Heart left ventricle (tissue), 16 donors: ENCODE data around the gene NCK2. TPM values are rescaled to one million over a fixed set of nuclear protein-coding genes. Genes with fewer than 3 reads are reported as not detected.
A peak's percentile ranks its signal among the peaks of the same experiment; 100 is the strongest.

Experiments used
- ATAC-seq, 4 donors: fragments of 200-7000 bp; cut with Tn5 transposase; one replicate each; pipeline ENCODE4 v1.9.1; 2020 to 2022; ENCODE audit warnings: moderate library complexity in 4 of 4, mild to moderate bottlenecking in 3 of 4, moderate number of reproducible peaks in 1 of 4
- DNase-seq, 5 donors: peaks; one replicate each; pipeline ENCODE4 v3.0.0-alpha.2; 2020
- H3K27ac ChIP-seq, 12 donors: fragments of 200-600 bp; sonication (generic) in 4 of 12; one replicate each; pipeline versions ENCODE4 v1.5.0 to v1.8.0; 2016 to 2022; ENCODE audit warnings: mild to moderate bottlenecking in 2 of 12
- H3K27me3 ChIP-seq, 9 donors: fragments of 200-600 bp; sonication (generic) in 2 of 9; one replicate each; pipeline versions ENCODE4 v1.5.1 to v1.8.0; 2016 to 2022; ENCODE audit warnings: mild to moderate bottlenecking in 3 of 9
- H3K36me3 ChIP-seq, 9 donors: fragments of 200-600 bp; sonication (generic) in 2 of 9; one replicate each; pipeline versions ENCODE4 v1.5.0 to v1.8.0; 2018 to 2022; ENCODE audit warnings: mild to moderate bottlenecking in 2 of 9
- H3K4me1 ChIP-seq, 12 donors: fragments of 200-600 bp; sonication (generic) in 4 of 12; one replicate each; pipeline versions ENCODE4 v1.5.0 to v1.8.0; 2016 to 2022; ENCODE audit warnings: mild to moderate bottlenecking in 3 of 12
- H3K4me3 ChIP-seq, 12 donors: fragments of 200-600 bp; sonication (generic) in 4 of 12; one replicate each; pipeline versions ENCODE4 v1.5.0 to v1.8.0; 2017 to 2022; ENCODE audit warnings: mild to moderate bottlenecking in 9 of 12, moderate library complexity in 4 of 12
- H3K9me3 ChIP-seq, 12 donors: fragments of 200-600 bp; sonication (generic) in 4 of 12; one replicate each; pipeline versions ENCODE4 v1.5.0 to v1.8.0; 2016 to 2022; ENCODE audit warnings: mild to moderate bottlenecking in 1 of 12
- POLR2A ChIP-seq, 2 donors: fragments of 450-650 bp; IDR thresholded peaks; one replicate each; pipeline ENCODE4 v1.6.1; 2017; ENCODE audit warnings: antibody characterized with exemption in 2 of 2, mild to moderate bottlenecking in 2 of 2, moderate library complexity in 2 of 2
- WGBS, 4 donors: extraction: QIAGEN DNeasy Blood & Tissue Kit in 2 of 4; methylation state at CpG; one replicate each; pipeline versions ENCODE4 v1.1.5 to v1.1.7; 2013 to 2018; 5-methylcytosine and 5-hydroxymethylcytosine counted together
- intact Hi-C, 10 donors: fragments of 100-400 bp; cut with DNase I; formaldehyde crosslinking; loops; one replicate each; pipeline versions ENCODE4 v1.11.1 to v1.14.2; 2022
- polyA plus RNA-seq, 2 donors: library from polyadenylated mRNA; stranded (reverse); fragments of 200-250 nt; gene quantifications; one replicate each; pipeline ENCODE4 v1.2.3, GENCODE V29; 2013
- total RNA-seq, 9 donors: library from RNA; depleted of rRNA in 2 of 9; stranded (reverse); fragments of >200 nt in 2 of 9; fragmentation: NEBNext Ultra II Directional in 3 of 9; extraction: Animal tissue kit (Norgen Biotek cat#: 25700) in 3 of 9; gene quantifications; one replicate each; pipeline versions ENCODE4 v1.1.0 to v1.2.4, GENCODE V29; 2016 to 2023
- TF ChIP-seq, protein P1 (sequence below), 12 donors: fragments of 200-600 bp; sonication (generic) in 4 of 12; IDR thresholded peaks; one replicate each; pipeline versions ENCODE4 v1.5.0 to v1.8.0; 2018 to 2022; ENCODE audit warnings: antibody characterized with exemption in 12 of 12, mild to moderate bottlenecking in 5 of 12
- donor health status: ischemic (EF 13 %, LVEDD 7.1; RV severe dilation, severe dysfunction).
- donor health status: healthy with polysubstance abuse.
- donor health status: DM: no; HTN: yes; CAD: no.
- donor health status: DM: no; HTN: no; CAD: no.
- donor health status: ischemic (EF 25% LVEDD 6.9; RV normal size, moderate dysfunction).
- donor health status: ischemic (EF 25% LVEDD 5.7; RV mildly dilated, moderate dysfunction).
- donor health status: healthy.
- donor health status: DM: yes; HTN: yes; CAD: no.
- donor health status: ischemic (EF 35%, LVEDD 5.7; RV mildly dilated, moderate dysfunction).
- donor health status: nonischemic (EF 11% LVEDD 7.7; RV severe dilation, severe dysfunction).
- donor health status: DM: yes; HTN: yes; CAD: no.
- donor health status: PGD.
- donor health status: ischemic (EF 29% LVEDD 5.4; RV normal size, mild dysfunction).
- donor health status: nonischemic (EF 23%, LVEDD 6.1; RV moderate dilation, normal function).

Gene NCK2
- total and polyA plus RNA-seq, 11 donors = 22.6 to 54.2 (median 33.4) TPM

DNA sequence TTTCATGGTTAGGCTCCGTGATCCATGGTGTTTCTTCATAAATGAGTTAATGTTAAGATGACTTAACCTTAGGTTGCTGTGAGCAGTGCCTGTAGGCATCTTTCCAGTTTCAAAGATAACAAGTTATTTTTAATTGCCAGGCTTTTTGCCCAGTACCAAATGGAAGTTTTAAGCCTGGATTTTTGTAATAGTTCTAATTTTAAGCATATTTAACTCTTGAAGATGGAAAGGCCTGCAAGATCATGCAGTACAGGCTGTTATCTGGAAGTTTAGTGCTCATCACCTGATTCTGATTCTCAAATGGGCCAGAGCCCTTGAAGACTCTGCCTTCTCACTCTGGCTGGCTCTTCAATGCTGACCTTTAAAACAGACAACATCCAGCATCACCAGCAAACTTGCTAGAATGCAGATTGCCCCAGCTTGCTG, 141.3 kb downstream of the NCK2 start:
- TF ChIP-seq, protein P1, sequence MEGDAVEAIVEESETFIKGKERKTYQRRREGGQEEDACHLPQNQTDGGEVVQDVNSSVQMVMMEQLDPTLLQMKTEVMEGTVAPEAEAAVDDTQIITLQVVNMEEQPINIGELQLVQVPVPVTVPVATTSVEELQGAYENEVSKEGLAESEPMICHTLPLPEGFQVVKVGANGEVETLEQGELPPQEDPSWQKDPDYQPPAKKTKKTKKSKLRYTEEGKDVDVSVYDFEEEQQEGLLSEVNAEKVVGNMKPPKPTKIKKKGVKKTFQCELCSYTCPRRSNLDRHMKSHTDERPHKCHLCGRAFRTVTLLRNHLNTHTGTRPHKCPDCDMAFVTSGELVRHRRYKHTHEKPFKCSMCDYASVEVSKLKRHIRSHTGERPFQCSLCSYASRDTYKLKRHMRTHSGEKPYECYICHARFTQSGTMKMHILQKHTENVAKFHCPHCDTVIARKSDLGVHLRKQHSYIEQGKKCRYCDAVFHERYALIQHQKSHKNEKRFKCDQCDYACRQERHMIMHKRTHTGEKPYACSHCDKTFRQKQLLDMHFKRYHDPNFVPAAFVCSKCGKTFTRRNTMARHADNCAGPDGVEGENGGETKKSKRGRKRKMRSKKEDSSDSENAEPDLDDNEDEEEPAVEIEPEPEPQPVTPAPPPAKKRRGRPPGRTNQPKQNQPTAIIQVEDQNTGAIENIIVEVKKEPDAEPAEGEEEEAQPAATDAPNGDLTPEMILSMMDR (IDR thresholded peaks at IDR 0.05) = no peak
- no peak for TF ChIP-seq POLR2A (IDR thresholded peaks at IDR 0.05)
- no peak overlapping the region for H3K4me3 ChIP-seq
- peaks cover 0 to 13% (median 1%) of the 10 kb centered on the region in 12 donors for H3K9me3 ChIP-seq
- H3K27ac ChIP-seq = peak overlapping the region; percentile 10 to 80 (median 52)
- intact Hi-C loops = loop anchor here in 5 of 10 donors (5.0 to 10.0 kb wide), 5 partner anchors 71 to 311 kb away; partner anchors contain the start of gene NCK2 (in 1 of the 5)
- DNase-seq = no peak
- peaks cover 5 to 75% (median 51%) of the 10 kb centered on the region in 12 donors for H3K4me1 ChIP-seq
- H3K36me3 ChIP-seq = peaks cover 0 to 24% (median 11%) of the 10 kb centered on the region in 9 donors
- WGBS, 4 donors = 24 to 39% (median 28%) methylated on average over 1 of the region's 1 CpG
- ATAC-seq = peak; percentile 44 to 76 (median 66)
- H3K27me3 ChIP-seq = no peaks in the 10 kb centered on the region

DNA sequence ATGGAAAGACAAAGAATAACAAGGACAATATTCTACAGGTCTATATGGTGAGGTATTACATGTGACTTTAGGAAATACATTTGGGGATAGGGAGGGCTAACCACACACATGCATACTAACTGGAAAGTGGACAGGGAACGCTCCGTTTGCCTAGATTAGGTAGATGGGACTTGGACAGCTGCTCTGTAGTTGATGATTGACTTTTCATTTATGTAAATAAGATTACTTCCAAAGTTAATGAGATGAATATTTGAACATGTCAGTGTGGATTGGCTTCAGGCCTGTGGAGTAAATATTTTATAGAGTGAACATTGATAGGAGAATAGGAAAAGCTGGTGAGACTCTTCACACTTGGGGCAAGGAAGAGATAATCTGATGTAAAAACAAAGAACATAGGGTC, 142.0 kb downstream of the NCK2 start:
- no peak for ATAC-seq
- H3K4me3 ChIP-seq = no peak overlapping the region

DNA sequence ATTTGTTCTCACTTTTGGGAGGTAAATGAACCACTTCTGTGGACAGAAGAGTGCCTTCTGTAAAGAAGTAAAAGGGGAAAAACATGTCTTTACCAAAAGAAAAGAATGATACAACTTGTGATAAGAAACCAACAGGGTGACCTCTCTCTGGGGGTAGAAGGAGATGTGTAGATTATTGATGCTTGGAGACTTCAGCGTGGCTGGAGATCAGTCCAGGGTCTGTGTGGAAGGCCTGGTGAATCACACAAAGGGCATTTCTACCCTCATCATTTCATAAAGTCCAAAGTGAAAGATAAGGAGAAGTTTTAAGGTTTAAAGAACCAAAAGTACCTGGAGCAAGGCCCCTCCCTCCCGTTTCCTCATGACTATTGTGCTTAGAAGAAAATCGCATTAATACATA, 142.5 kb downstream of the NCK2 start:
- Histone ChIP-seq H3K36me3 (peaks cover 0 to 12% (median 4%) of the 10 kb centered on the region in 9 donors), H3K4me3 (no peak overlapping the region), H3K27me3 (no peaks in the 10 kb centered on the region), H3K27ac (peak overlapping the region in 10 of 12 donors; percentile 10 to 80 (median 60)), H3K4me1 (peaks cover 5 to 82% (median 51%) of the 10 kb centered on the region in 12 donors), H3K9me3 (peaks cover 0 to 13% (median 1%) of the 10 kb centered on the region in 12 donors)
- intact Hi-C loops = loop anchor here in 5 of 10 donors (5.0 to 10.0 kb wide), 5 partner anchors 72 to 312 kb away; partner anchors contain the start of gene NCK2 (in 1 of the 5)
- TF ChIP-seq, protein P1 (IDR thresholded peaks at IDR 0.05) = no peak
- TF ChIP-seq POLR2A (IDR thresholded peaks at IDR 0.05) = no peak
- no peak for ATAC-seq
- WGBS, 4 donors = 77 to 80% (median 80%) methylated on average over 3 of the region's 3 CpGs
- no peak for DNase-seq

More for the DNA sequence above, 142.0 kb downstream of the NCK2 start:
- intact Hi-C loops = loop anchor here in 5 of 10 donors (5.0 to 10.0 kb wide), 5 partner anchors 72 to 312 kb away; partner anchors contain the start of gene NCK2 (in 1 of the 5)
- Histone ChIP-seq H3K4me1 (peaks cover 5 to 79% (median 51%) of the 10 kb centered on the region in 12 donors), H3K27ac (peak overlapping the region; percentile 10 to 80 (median 52)), H3K36me3 (peaks cover 0 to 18% (median 9%) of the 10 kb centered on the region in 9 donors), H3K27me3 (no peaks in the 10 kb centered on the region), H3K9me3 (peaks cover 0 to 13% (median 1%) of the 10 kb centered on the region in 12 donors)
- WGBS, 4 donors = 43 to 57% (median 52%) methylated on average over 2 of the region's 2 CpGs
- TF ChIP-seq POLR2A (IDR thresholded peaks at IDR 0.05) = no peak
- TF ChIP-seq, protein P1 (IDR thresholded peaks at IDR 0.05) = no peak
- no peak for DNase-seq

DNA sequence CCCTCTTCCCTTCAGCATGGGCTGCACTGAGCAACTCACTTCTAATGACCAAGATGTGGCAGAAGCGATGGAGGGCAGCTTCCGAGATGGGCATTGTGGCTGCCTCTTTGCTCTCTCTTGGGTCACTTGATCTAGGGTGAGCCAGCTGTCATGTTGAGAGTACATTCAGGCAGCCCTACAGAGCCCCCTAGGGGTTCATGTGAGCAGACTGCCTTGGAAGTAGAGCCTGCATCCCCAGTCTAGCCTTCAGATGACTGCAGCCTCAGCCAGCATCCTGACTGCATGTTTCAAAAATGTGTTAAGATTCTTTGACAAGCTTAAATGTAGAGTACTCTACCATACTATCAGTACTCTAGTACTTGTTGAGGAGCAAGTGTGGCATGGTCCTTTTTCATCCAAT, 143.9 kb downstream of the NCK2 start:
- intact Hi-C loops = loop anchor here in 5 of 10 donors (5.0 to 10.0 kb wide), 5 partner anchors 74 to 314 kb away; partner anchors contain the start of gene NCK2 (in 1 of the 5)
- H3K4me1 ChIP-seq = peaks cover 5 to 74% (median 40%) of the 10 kb centered on the region in 12 donors
- WGBS, 4 donors = 97 to 100% (median 98%) methylated on average over 2 of the region's 2 CpGs

More for the DNA sequence above, 143.9 kb downstream of the NCK2 start:
- Histone ChIP-seq H3K36me3 (peaks cover 0 to 10% (median 8%) of the 10 kb centered on the region in 9 donors), H3K4me3 (no peak overlapping the region), H3K27me3 (no peaks in the 10 kb centered on the region), H3K9me3 (peaks cover 0 to 13% (median 1%) of the 10 kb centered on the region in 12 donors), H3K27ac (peak overlapping the region in 3 of 12 donors; percentile 1 to 20 (median 14))
- ATAC-seq (no peak), DNase-seq (no peak)
- TF ChIP-seq, protein P1 (IDR thresholded peaks at IDR 0.05) = no peak
- TF ChIP-seq POLR2A (IDR thresholded peaks at IDR 0.05) = no peak
